HepG2 (cell line): Measurements from ENCODE around the gene CDCA4. TPM values are rescaled to one million over a fixed set of nuclear protein-coding genes. Genes with fewer than 3 reads are reported as not detected.
A peak's percentile ranks its signal among the peaks of the same experiment; 100 is the strongest.

ENCODE experiments used
- CC2D1A ChIP-seq: sonication (generic); formaldehyde crosslinking; IDR thresholded peaks from 2 replicates; pipeline ENCODE4 v1.8.1; 2023; ENCODE audit warnings: mild to moderate bottlenecking, missing genetic modification reagents
- E2F1 ChIP-seq: sonication (generic); formaldehyde crosslinking; IDR thresholded peaks from 2 replicates; pipeline ENCODE4 v1.5.0; 2020; ENCODE audit warnings: missing genetic modification reagents
- FOXK1 ChIP-seq: sonication (generic); formaldehyde crosslinking; IDR thresholded peaks from 2 replicates; pipeline ENCODE4 v1.4.0; 2020; ENCODE audit warnings: low read depth, missing genetic modification reagents, borderline replicate concordance
- HDAC6 ChIP-seq: fragments of 200-600 bp; sonication (generic); IDR thresholded peaks from 2 replicates; pipeline ENCODE4 v1.7.0; 2017; ENCODE audit warnings: mild to moderate bottlenecking, antibody characterized with exemption, low read length, low read depth
- KLF16 ChIP-seq, 2 experiments: sonication (generic) in 1 of 2; formaldehyde crosslinking in 1 of 2; IDR thresholded peaks; 2 replicates each; pipeline versions ENCODE4 v1.6.1 to v1.8.0; 2016 to 2023; ENCODE audit warnings: missing genetic modification reagents in 2 of 2, missing compliant biosample characterization in 1 of 2
- MEIS2 ChIP-seq: sonication (generic); formaldehyde crosslinking; IDR thresholded peaks from 2 replicates; pipeline ENCODE4 v1.9.0; 2021; ENCODE audit warnings: mild to moderate bottlenecking, missing genetic modification reagents
- MTF2 ChIP-seq: sonication (generic); formaldehyde crosslinking; IDR thresholded peaks from 2 replicates; pipeline ENCODE4 v1.5.0; 2020; ENCODE audit warnings: missing genetic modification reagents, borderline replicate concordance
- NFRKB ChIP-seq: fragments of 450-650 bp; IDR thresholded peaks from 2 replicates; pipeline ENCODE4 v1.6.1; 2017
- PHF8 ChIP-seq: sonication (generic); formaldehyde crosslinking; IDR thresholded peaks from 2 replicates; pipeline ENCODE4 v1.5.0; 2020; ENCODE audit warnings: missing genetic modification reagents
- PPARG ChIP-seq: conservative IDR thresholded peaks from 2 replicates; pipeline ENCODE4 v1.6.1; 2016; ENCODE audit warnings: missing biosample characterization, missing genetic modification reagents
- RNF2 ChIP-seq: fragments of 450-650 bp; conservative IDR thresholded peaks from 2 replicates; pipeline ENCODE4 v1.6.1; 2016; ENCODE audit warnings: low read depth
- RXRB ChIP-seq: IDR thresholded peaks from 2 replicates; pipeline ENCODE4 v1.6.1; 2016; ENCODE audit warnings: borderline replicate concordance, missing genetic modification reagents, missing compliant biosample characterization
- SOX6 ChIP-seq, 2 experiments: fragments of 450-650 bp in 1 of 2; sonication (generic) in 1 of 2; formaldehyde crosslinking in 1 of 2; IDR thresholded peaks; 2 replicates each; pipeline versions ENCODE4 v1.4.0 to v1.6.1; 2017 to 2020; ENCODE audit warnings: antibody characterized with exemption in 1 of 2, mild to moderate bottlenecking in 1 of 2, missing genetic modification reagents in 1 of 2
- SUZ12 ChIP-seq: fragments of 150-350 bp; IDR thresholded peaks from 2 replicates; pipeline ENCODE4 v1.6.1; 2014; ENCODE audit warnings: low read depth, low read length
- ZFY ChIP-seq: sonication (generic); formaldehyde crosslinking; IDR thresholded peaks from 2 replicates; pipeline ENCODE4 v1.4.0; 2020; ENCODE audit warnings: missing genetic modification reagents
- ZGPAT ChIP-seq: IDR thresholded peaks from 2 replicates; pipeline ENCODE4 v1.6.1; 2016; ENCODE audit warnings: mild to moderate bottlenecking
- ZMAT3 ChIP-seq: sonication (generic); formaldehyde crosslinking; conservative IDR thresholded peaks from 2 replicates; pipeline ENCODE4 v1.7.0; 2021; ENCODE audit warnings: missing genetic modification reagents
- ZNF44 ChIP-seq: sonication (generic); formaldehyde crosslinking; IDR thresholded peaks from 2 replicates; pipeline ENCODE4 v1.5.1; 2020; ENCODE audit warnings: mild to moderate bottlenecking, missing genetic modification reagents
- ZNF619 ChIP-seq: sonication (generic); formaldehyde crosslinking; IDR thresholded peaks from 2 replicates; pipeline ENCODE4 v1.4.0; 2020; ENCODE audit warnings: mild to moderate bottlenecking, missing genetic modification reagents
- ZNF652 ChIP-seq: IDR thresholded peaks from 2 replicates; pipeline ENCODE4 v1.6.1; 2016; ENCODE audit warnings: low read depth, borderline replicate concordance
- ZNF737 ChIP-seq: sonication (generic); formaldehyde crosslinking; IDR thresholded peaks from 2 replicates; pipeline ENCODE4 v1.5.0; 2020; ENCODE audit warnings: missing genetic modification reagents, mild to moderate bottlenecking, borderline replicate concordance
- polyA plus RNA-seq, 8 experiments: library from polyadenylated mRNA; depleted of rRNA in 3 of 8; stranded (reverse) in 7 of 8; unstranded in 1 of 8; fragments of >200 nt; fragmentation: Illumina TruSeq in 4 of 8; extraction: Trizol in 4 of 8; gene quantifications; 2 replicates each; pipeline versions ENCODE4 v1.2.1 to v1.2.3, GENCODE V29; 2011 to 2016; ENCODE audit warnings: low read depth in 4 of 8, missing spikeins in 1 of 8, mixed read lengths in 1 of 8; ENCODE audit not compliant: insufficient read depth in 1 of 8
- total RNA-seq, 5 experiments: library from RNA; depleted of rRNA; stranded (reverse); fragments of >200 nt; fragmentation: Illumina TruSeq; extraction: Trizol; gene quantifications; 2 replicates each; pipeline ENCODE4 v1.2.3, GENCODE V29; 2016; ENCODE audit warnings: low read depth in 1 of 5
- TF ChIP-seq, protein P1 (sequence below): sonication (generic); formaldehyde crosslinking; IDR thresholded peaks from 2 replicates; pipeline ENCODE4 v1.4.0; 2020; ENCODE audit warnings: mild to moderate bottlenecking, low read depth, missing genetic modification reagents
- TF ChIP-seq, protein P2 (sequence below): sonication (generic); formaldehyde crosslinking; IDR thresholded peaks from 2 replicates; pipeline ENCODE4 v1.5.1; 2020; ENCODE audit warnings: missing genetic modification reagents, mild to moderate bottlenecking, borderline replicate concordance
- TF ChIP-seq, protein P3 (sequence below): sonication (generic); formaldehyde crosslinking; IDR thresholded peaks from 2 replicates; pipeline ENCODE4 v1.4.0; 2020; ENCODE audit warnings: mild to moderate bottlenecking, missing genetic modification reagents

CDCA4 gene
- total and polyA plus RNA-seq, 2 of the 13 experiments (the other 11 are each of a cell fraction or from before 2014, with no cell fraction given), result 19.7 to 43.1 TPM

GRCh38 chr14:105045710-105046326 lies 24.9 kb upstream of the CDCA4 start (continued):
- TF ChIP-seq, protein P1, sequence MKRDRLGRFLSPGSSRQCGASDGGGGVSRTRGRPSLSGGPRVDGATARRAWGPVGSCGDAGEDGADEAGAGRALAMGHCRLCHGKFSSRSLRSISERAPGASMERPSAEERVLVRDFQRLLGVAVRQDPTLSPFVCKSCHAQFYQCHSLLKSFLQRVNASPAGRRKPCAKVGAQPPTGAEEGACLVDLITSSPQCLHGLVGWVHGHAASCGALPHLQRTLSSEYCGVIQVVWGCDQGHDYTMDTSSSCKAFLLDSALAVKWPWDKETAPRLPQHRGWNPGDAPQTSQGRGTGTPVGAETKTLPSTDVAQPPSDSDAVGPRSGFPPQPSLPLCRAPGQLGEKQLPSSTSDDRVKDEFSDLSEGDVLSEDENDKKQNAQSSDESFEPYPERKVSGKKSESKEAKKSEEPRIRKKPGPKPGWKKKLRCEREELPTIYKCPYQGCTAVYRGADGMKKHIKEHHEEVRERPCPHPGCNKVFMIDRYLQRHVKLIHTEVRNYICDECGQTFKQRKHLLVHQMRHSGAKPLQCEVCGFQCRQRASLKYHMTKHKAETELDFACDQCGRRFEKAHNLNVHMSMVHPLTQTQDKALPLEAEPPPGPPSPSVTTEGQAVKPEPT (CRISPR knock-in tag), result no peak
- peak in 1 of 2 experiments; percentile 58; a peak in 2 of 4 replicates for TF ChIP-seq KLF16 (CRISPR knock-in tag; IDR thresholded peaks at IDR 0.05)
- TF ChIP-seq ZNF619, result no peak
- peak; percentile 85; the same call in 1 of the 2 replicates for TF ChIP-seq MTF2 (CRISPR knock-in tag)
- peak; percentile 55; the same call in 1 of the 2 replicates for TF ChIP-seq MEIS2 (CRISPR knock-in tag)
- TF ChIP-seq RNF2, result peak; percentile 81; the same call in 1 of the 2 replicates
- TF ChIP-seq ZFY, result peak; percentile 29; the same call in 1 of the 2 replicates
- TF ChIP-seq ZMAT3 (CRISPR knock-in tag), result no peak
- TF ChIP-seq SOX6 (IDR thresholded peaks at IDR 0.05), result no peak
- TF ChIP-seq SOX6 (CRISPR knock-in tag; IDR thresholded peaks at IDR 0.05), result no peak; the same call in 1 of the 2 replicates
- no peak for TF ChIP-seq HDAC6
- TF ChIP-seq E2F1, result no peak
- TF ChIP-seq NFRKB, result no peak
- peak; percentile 41; the same call in 1 of the 2 replicates for TF ChIP-seq FOXK1
- TF ChIP-seq, protein P2, sequence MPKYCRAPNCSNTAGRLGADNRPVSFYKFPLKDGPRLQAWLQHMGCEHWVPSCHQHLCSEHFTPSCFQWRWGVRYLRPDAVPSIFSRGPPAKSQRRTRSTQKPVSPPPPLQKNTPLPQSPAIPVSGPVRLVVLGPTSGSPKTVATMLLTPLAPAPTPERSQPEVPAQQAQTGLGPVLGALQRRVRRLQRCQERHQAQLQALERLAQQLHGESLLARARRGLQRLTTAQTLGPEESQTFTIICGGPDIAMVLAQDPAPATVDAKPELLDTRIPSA (CRISPR knock-in tag), result no peak
- TF ChIP-seq PHF8 (CRISPR knock-in tag), result peak; percentile 30; the same call in 1 of the 2 replicates
- TF ChIP-seq, protein P3, sequence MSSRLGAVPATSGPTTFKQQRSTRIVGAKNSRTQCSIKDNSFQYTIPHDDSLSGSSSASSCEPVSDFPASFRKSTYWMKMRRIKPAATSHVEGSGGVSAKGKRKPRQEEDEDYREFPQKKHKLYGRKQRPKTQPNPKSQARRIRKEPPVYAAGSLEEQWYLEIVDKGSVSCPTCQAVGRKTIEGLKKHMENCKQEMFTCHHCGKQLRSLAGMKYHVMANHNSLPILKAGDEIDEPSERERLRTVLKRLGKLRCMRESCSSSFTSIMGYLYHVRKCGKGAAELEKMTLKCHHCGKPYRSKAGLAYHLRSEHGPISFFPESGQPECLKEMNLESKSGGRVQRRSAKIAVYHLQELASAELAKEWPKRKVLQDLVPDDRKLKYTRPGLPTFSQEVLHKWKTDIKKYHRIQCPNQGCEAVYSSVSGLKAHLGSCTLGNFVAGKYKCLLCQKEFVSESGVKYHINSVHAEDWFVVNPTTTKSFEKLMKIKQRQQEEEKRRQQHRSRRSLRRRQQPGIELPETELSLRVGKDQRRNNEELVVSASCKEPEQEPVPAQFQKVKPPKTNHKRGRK (CRISPR knock-in tag), result no peak
- TF ChIP-seq RXRB (CRISPR knock-in tag), result peak; percentile 40; the same call in 1 of the 2 replicates
- no peak for TF ChIP-seq ZNF44 (CRISPR knock-in tag)
- no peak for TF ChIP-seq ZNF737
- TF ChIP-seq ZNF652 (CRISPR knock-in tag), result no peak
- TF ChIP-seq CC2D1A (CRISPR knock-in tag), result no peak
- TF ChIP-seq ZGPAT (CRISPR knock-in tag), result peak; percentile 52; the same call in 1 of the 2 replicates
- TF ChIP-seq SUZ12, result no peak
- 0 out of 2 replicates have a peak, but pooled peaks have one; percentile 32 for TF ChIP-seq PPARG (CRISPR knock-in tag)
